ENCODE measurements around the gene GFRA4. TPM values are rescaled to one million over a fixed set of nuclear protein-coding genes. Genes with fewer than 3 reads are reported as not detected.
A peak's percentile ranks its signal among the peaks of the same experiment; 100 is the strongest.

GFRA4 gene
- polyA plus RNA-seq, 2 of the 4 experiments (the other 2 are of a cell fraction): not detected

GRCh38 chr20:3679749-3680700 is 16.8 kb upstream of the GFRA4 start:
- ChIA-PET CTCF (interaction anchor here (0.6 to 61.5 kb wide), 7 partner anchors 13 to 405 kb away, joined by 3 to 2233 read pairs (median 4); partner anchors contain the start of genes ADISSP, GFRA4, HSPA12B and SIGLEC1), POLR2A (interaction anchor here (1.0 kb wide), 2 partner anchors 88 to 101 kb away, joined by 3 to 4 read pairs; partner anchors contain the start of genes ADISSP and SPEF1)
- Histone ChIP-seq H3K4me1 (peaks cover 25% of the 10 kb centered on the region; the same call in 2 of the 3 replicates), H3K27ac (peak overlapping the region in 1 of 2 experiments; percentile 31; a peak in 2 of 6 replicates), H3K9me3 (no peaks in the 10 kb centered on the region), H3K4me3 (no peak overlapping the region), H3K4me2 (no peak overlapping the region)
- no peak for ATAC-seq
- TF ChIP-seq MAFK (IDR thresholded peaks at IDR 0.05; ENCODE audit: partially characterized antibody): no peak
- no peak for TF ChIP-seq HDAC2 (IDR thresholded peaks at IDR 0.05)
- no peak for TF ChIP-seq ELK1 (IDR thresholded peaks at IDR 0.05; ENCODE audit: low read depth, low read length)
- no peak for TF ChIP-seq RAD21 (conservative IDR thresholded peaks at IDR 0.05 in 1 of 2, IDR thresholded peaks at IDR 0.05 in 1 of 2)
- TF ChIP-seq JUN (IDR thresholded peaks at IDR 0.05): no peak
- TF ChIP-seq ZSCAN20 (CRISPR knock-in tag; IDR thresholded peaks at IDR 0.05): no peak
- no peak for TF ChIP-seq HEYL (CRISPR knock-in tag; IDR thresholded peaks at IDR 0.05)
- TF ChIP-seq CEBPB (IDR thresholded peaks at IDR 0.05): no peak
- TF ChIP-seq BHLHE40 (IDR thresholded peaks at IDR 0.05; ENCODE audit: low read depth, low read length): no peak
- no peak for TF ChIP-seq NPAS2 (CRISPR knock-in tag; IDR thresholded peaks at IDR 0.05; ENCODE audit: borderline replicate concordance)
- TF ChIP-seq REST (IDR thresholded peaks at IDR 0.05): no peak
- no peak for TF ChIP-seq CBX2 (IDR thresholded peaks at IDR 0.05; ENCODE audit: borderline replicate concordance, low read depth)
- TF ChIP-seq ZFP36 (IDR thresholded peaks at IDR 0.05; ENCODE audit: borderline replicate concordance, partially characterized antibody): peak; percentile 88
- peak; percentile 32; the same call in 1 of the 2 replicates for TF ChIP-seq KDM1A (IDR thresholded peaks at IDR 0.05; ENCODE audit: low read depth)
- TF ChIP-seq BCL3 (IDR thresholded peaks at IDR 0.05): no peak
- FAIRE-seq: no peak
- DNase-seq (ENCODE audit: low read depth in 1 of 2, low spot score in 1 of 2): no peak
- 76% methylated on average over 18 of the region's 18 CpGs for WGBS (ENCODE audit: missing lambda C conversion rate)

- H3K4me3 ChIP-seq: no peak overlapping the region
- H3K4me1 ChIP-seq: peaks cover 27% of the 10 kb centered on the region; the same call in 2 of the 3 replicates
- POLR2A ChIA-PET: interaction anchor here (0.6 to 1.0 kb wide), 3 partner anchors 88 to 107 kb away, joined by 3 to 4 read pairs (median 3); partner anchors contain the start of genes ADISSP and SPEF1
- DNase-seq (ENCODE audit: low read depth in 1 of 2, low spot score in 1 of 2): no peak
- ATAC-seq: no peak
- no peak overlapping the region for H3K27ac ChIP-seq
- no peak overlapping the region for H3K4me2 ChIP-seq
- TF ChIP-seq MAZ (IDR thresholded peaks at IDR 0.05; ENCODE audit: borderline replicate concordance, low read depth, low read length) (no peak), NFE2L2 (conservative IDR thresholded peaks at IDR 0.05; ENCODE audit: low read length) (no peak), ZNF302 (CRISPR knock-in tag; IDR thresholded peaks at IDR 0.05) (no peak), PBX3 (IDR thresholded peaks at IDR 0.05) (no peak), ATOH8 (CRISPR knock-in tag; IDR thresholded peaks at IDR 0.05; ENCODE audit: low read depth) (no peak)
- CTCF ChIA-PET: interaction anchor here (0.6 to 61.5 kb wide), 10 partner anchors 14 to 406 kb away, joined by 3 to 2233 read pairs (median 8); partner anchors contain the start of genes ADISSP, CENPB, GFRA4 and HSPA12B
- WGBS (ENCODE audit: missing lambda C conversion rate): 79% methylated on average over 14 of the region's 14 CpGs
- FAIRE-seq: no peak
- no peaks in the 10 kb centered on the region for H3K9me3 ChIP-seq
Measured at GRCh38 chr20:3678856-3679720, 15.9 kb upstream of the GFRA4 start.
